ENCODE results near the gene ZIC2.

DNA sequence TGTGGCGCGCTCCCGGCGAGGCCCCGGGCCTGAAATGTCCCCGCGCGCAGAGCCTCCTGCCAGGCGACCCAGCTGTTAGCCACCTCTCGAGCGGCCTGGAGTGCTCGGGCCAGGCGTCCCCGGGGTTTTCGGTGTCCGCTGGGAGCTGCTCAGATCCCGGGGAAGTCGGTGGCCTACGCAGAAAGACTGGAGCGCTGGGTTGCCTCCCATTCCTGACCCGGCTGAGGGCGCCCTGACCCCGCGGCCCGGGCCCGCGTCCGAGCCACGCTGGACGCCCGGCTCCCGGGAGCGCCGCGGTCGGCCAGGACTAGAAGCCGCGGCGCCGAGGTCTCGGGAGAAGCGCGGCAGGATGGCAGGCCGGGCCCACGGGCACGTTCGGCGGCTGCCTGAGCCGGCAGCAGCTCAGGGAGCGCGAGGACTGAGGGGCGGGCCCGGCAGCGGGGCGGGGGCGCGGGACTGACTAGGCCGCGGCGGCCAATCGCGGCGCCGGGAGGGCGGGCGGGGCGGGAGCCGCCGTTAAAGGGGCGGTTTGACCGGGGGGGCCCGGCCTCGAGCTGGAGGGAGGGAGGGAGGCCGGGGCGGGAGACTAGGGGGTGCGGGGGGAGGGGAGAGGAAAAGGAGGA lies 1.3 kb upstream of the ZIC2 start:
- TF ChIP-seq, protein P1, sequence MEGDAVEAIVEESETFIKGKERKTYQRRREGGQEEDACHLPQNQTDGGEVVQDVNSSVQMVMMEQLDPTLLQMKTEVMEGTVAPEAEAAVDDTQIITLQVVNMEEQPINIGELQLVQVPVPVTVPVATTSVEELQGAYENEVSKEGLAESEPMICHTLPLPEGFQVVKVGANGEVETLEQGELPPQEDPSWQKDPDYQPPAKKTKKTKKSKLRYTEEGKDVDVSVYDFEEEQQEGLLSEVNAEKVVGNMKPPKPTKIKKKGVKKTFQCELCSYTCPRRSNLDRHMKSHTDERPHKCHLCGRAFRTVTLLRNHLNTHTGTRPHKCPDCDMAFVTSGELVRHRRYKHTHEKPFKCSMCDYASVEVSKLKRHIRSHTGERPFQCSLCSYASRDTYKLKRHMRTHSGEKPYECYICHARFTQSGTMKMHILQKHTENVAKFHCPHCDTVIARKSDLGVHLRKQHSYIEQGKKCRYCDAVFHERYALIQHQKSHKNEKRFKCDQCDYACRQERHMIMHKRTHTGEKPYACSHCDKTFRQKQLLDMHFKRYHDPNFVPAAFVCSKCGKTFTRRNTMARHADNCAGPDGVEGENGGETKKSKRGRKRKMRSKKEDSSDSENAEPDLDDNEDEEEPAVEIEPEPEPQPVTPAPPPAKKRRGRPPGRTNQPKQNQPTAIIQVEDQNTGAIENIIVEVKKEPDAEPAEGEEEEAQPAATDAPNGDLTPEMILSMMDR (IDR thresholded peaks at IDR 0.05) = no peak
- no peak for TF ChIP-seq POLR2A (IDR thresholded peaks at IDR 0.05)
- no peak for TF ChIP-seq POLR2AphosphoS5 (IDR thresholded peaks at IDR 0.05)
- no peak for TF ChIP-seq EP300 (IDR thresholded peaks at IDR 0.05)
